Body of pancreas (tissue), 4 donors: ENCODE measurements around the gene CACNA1H. TPM values are rescaled to one million over a fixed set of nuclear protein-coding genes. Genes with fewer than 3 reads are reported as not detected.

Source experiments
- ATAC-seq: fragments of 150-250 bp; one replicate; pipeline ENCODE4 v1.9.1; 2016
- DNase-seq, 4 donors: peaks; one replicate each; pipeline ENCODE4 v3.0.0-alpha.2; 2019
- H3K27ac ChIP-seq, 4 donors: fragments of 200-600 bp; sonication (generic); 1 replicate in 3 of 4; 2 replicates in 1 of 4; pipeline versions ENCODE4 v1.5.1 to v1.6.1; 2016 to 2019; ENCODE audit warnings: mild to moderate bottlenecking in 1 of 4, mixed read lengths in 1 of 4, moderate library complexity in 1 of 4
- H3K27me3 ChIP-seq, 2 donors: fragments of 200-600 bp; sonication (generic); one replicate each; pipeline ENCODE4 v1.6.0; 2016; ENCODE audit warnings: mild to moderate bottlenecking in 1 of 2
- H3K36me3 ChIP-seq, 2 donors: fragments of 200-600 bp; sonication (generic); replicated peaks in 1 of 2; 2 replicates each; pipeline ENCODE4 v1.5.1; 2016; ENCODE audit warnings: low read depth in 2 of 2; ENCODE audit not compliant: insufficient read depth in 1 of 2
- H3K4me1 ChIP-seq: fragments of 200-600 bp; sonication (generic); one replicate; pipeline ENCODE4 v1.6.0; 2016
- H3K4me3 ChIP-seq, 2 donors: fragments of 200-600 bp; sonication (generic); 1 replicate in 1 of 2; 2 replicates in 1 of 2; pipeline ENCODE4 v1.5.1; 2016 to 2019
- H3K9me3 ChIP-seq, 3 donors: fragments of 200-600 bp; sonication (generic); 1 replicate in 2 of 3; 2 replicates in 1 of 3; pipeline ENCODE4 v1.5.1; 2016
- CTCF ChIP-seq, 7 experiments: fragments of 450-650 bp in 4 of 7; fragments of 200-600 bp in 3 of 7; sonication (generic) in 3 of 7; IDR thresholded peaks; one replicate each; pipeline ENCODE4 v1.5.1; 2016 to 2019; ENCODE audit warnings: antibody characterized with exemption in 7 of 7
- POLR2A ChIP-seq, 3 donors: fragments of 450-650 bp; IDR thresholded peaks; one replicate each; pipeline ENCODE4 v1.6.1; 2016; ENCODE audit warnings: antibody characterized with exemption in 3 of 3, mild to moderate bottlenecking in 2 of 3
- WGBS, 2 donors: methylation state at CpG; one replicate each; pipeline ENCODE4 v1.1.5; 2017; 5-methylcytosine and 5-hydroxymethylcytosine counted together
- intact Hi-C: fragments of 100-400 bp; cut with DNase I; formaldehyde crosslinking; loops from one replicate; pipeline ENCODE4 v1.15.1; 2023
- total RNA-seq, 2 donors: library from RNA; depleted of rRNA; stranded (reverse); fragments of >200 nt; gene quantifications; one replicate each; pipeline ENCODE4 v1.1.0, GENCODE V29; 2016

CACNA1H gene
- total RNA-seq, 2 donors from 2014 or later: 7.3 to 15.2 TPM

GRCh38 chr16:1117926-1118325 lies 35.0 kb upstream of the CACNA1H start:
- no peak for DNase-seq

DNA sequence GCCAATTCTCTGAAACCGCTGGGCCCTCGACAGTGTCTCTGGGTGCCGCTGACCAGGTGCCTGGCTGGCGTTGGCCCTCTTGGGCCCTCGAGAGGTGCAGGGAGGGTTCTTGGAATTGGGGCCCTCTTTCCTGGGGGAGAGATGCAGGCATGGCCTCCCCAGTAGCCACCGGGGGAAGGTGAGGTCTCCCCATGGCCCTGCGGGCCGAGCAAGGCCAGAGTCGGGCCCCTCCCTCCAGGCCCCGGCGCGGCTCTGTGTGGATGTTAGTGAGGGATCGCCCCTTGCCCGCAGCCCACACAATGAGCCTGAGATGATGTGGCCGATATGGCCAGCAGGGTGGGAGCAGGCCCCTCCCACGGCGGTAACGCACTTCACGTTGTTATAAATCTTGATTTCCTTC lies 33.8 kb upstream of the CACNA1H start:
- ATAC-seq: no peak
- Histone ChIP-seq H3K36me3 (no peaks in the 10 kb centered on the region), H3K27me3 (peaks cover 0 to 3% of the 10 kb centered on the region in 2 donors), H3K4me3 (no peak overlapping the region), H3K9me3 (no peaks in the 10 kb centered on the region), H3K4me1 (no peaks in the 10 kb centered on the region), H3K27ac (no peak overlapping the region)
- no peak for TF ChIP-seq CTCF (IDR thresholded peaks at IDR 0.05)
- no peak for TF ChIP-seq POLR2A (IDR thresholded peaks at IDR 0.05)
- 77 to 86% methylated on average over 10 to 17 of the region's 19 CpGs for WGBS, 2 donors
- DNase-seq: no peak
- intact Hi-C loops: no loop called here

More at GRCh38 chr16:1117926-1118325, 35.0 kb upstream of the CACNA1H start:
- Histone ChIP-seq H3K27ac (no peak overlapping the region), H3K36me3 (no peaks in the 10 kb centered on the region), H3K4me3 (no peak overlapping the region), H3K27me3 (peaks cover 0 to 3% of the 10 kb centered on the region in 2 donors), H3K4me1 (no peaks in the 10 kb centered on the region), H3K9me3 (no peaks in the 10 kb centered on the region)
- ATAC-seq: no peak
- 80% methylated on average over 19 of the region's 19 CpGs; no CpG with 5 or more reads in 1 of the 2 donors for WGBS, 2 donors
- intact Hi-C loops: no loop called here
- TF ChIP-seq CTCF (IDR thresholded peaks at IDR 0.05): no peak
- TF ChIP-seq POLR2A (IDR thresholded peaks at IDR 0.05): no peak

- peaks cover 0 to 3% of the 10 kb centered on the region in 2 donors for H3K27me3 ChIP-seq
- DNase-seq: no peak
- no peak for TF ChIP-seq POLR2A (IDR thresholded peaks at IDR 0.05)
- TF ChIP-seq CTCF (IDR thresholded peaks at IDR 0.05): no peak
- no peak overlapping the region for H3K27ac ChIP-seq
- 44 to 57% methylated on average over 17 to 33 of the region's 35 CpGs for WGBS, 2 donors
- intact Hi-C loops: no loop called here
- ATAC-seq: no peak
- no peaks in the 10 kb centered on the region for H3K9me3 ChIP-seq
- no peak overlapping the region for H3K4me3 ChIP-seq
- no peaks in the 10 kb centered on the region for H3K36me3 ChIP-seq
- no peaks in the 10 kb centered on the region for H3K4me1 ChIP-seq
Measured at GRCh38 chr16:1119766-1120576, 32.9 kb upstream of the CACNA1H start.

DNA sequence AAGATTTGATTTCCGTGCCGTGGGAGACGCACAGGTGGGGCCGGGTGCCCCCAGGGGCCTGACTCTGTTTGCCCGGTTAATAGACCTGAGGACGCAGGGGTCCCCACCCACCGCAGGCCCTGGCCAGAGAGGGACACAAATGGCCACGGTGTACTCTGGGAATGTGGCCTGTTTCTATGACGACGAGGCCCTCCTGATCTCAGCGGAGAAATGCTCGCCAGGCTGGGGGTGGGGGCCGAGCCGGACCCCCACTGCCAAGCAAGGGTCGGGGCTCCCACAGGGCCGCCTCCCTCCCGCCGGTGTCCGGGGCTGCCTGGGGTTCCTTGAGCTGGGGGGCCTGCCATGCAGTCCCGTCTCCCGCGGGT lies 32.3 kb upstream of the CACNA1H start:
- Histone ChIP-seq H3K27me3 (peaks cover 0 to 3% of the 10 kb centered on the region in 2 donors), H3K27ac (no peak overlapping the region), H3K36me3 (no peaks in the 10 kb centered on the region), H3K4me1 (no peaks in the 10 kb centered on the region), H3K4me3 (no peak overlapping the region), H3K9me3 (no peaks in the 10 kb centered on the region)
- ATAC-seq (no peak), DNase-seq (no peak)
- 52 to 55% methylated on average over 7 to 22 of the region's 22 CpGs for WGBS, 2 donors
- no peak for TF ChIP-seq CTCF (IDR thresholded peaks at IDR 0.05)
- TF ChIP-seq POLR2A (IDR thresholded peaks at IDR 0.05): no peak
- intact Hi-C loops: no loop called here

DNA sequence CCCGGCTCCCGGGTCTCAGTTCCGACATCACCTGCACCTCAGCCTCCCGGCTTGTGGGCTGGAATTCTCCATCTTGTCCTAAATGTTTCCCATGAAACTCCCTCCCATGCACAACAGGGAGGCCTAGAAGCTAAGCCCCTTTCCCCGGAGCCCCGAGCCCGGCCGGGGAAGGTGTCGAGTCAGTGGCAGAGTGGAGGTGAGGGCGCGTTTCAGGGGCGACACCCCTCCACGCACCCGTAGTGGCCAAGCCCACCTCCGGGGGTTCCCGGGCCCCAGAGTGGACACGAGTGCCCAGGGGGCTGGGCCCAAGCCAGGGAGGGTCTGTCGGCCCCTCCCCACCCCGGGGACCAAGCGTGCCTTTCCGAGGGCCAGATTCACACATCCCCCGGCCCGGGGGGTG lies 31.9 kb upstream of the CACNA1H start:
- intact Hi-C loops: no loop called here

More for the DNA sequence above, 31.9 kb upstream of the CACNA1H start:
- Histone ChIP-seq H3K9me3 (no peaks in the 10 kb centered on the region), H3K4me1 (no peaks in the 10 kb centered on the region), H3K4me3 (no peak overlapping the region), H3K27me3 (peaks cover 0 to 3% of the 10 kb centered on the region in 2 donors), H3K36me3 (no peaks in the 10 kb centered on the region), H3K27ac (no peak overlapping the region)
- DNase-seq (no peak), ATAC-seq (no peak)
- no peak for TF ChIP-seq POLR2A (IDR thresholded peaks at IDR 0.05)
- TF ChIP-seq CTCF (IDR thresholded peaks at IDR 0.05): no peak
- WGBS, 2 donors: 33 to 38% methylated on average over 14 to 16 of the region's 23 CpGs
